ENCODE data around the gene ZNF75A.
"Not testable (repeated sequence)": the region's sequence is repeated elsewhere in the genome, so short reads cannot be mapped to it uniquely, and the experiment has no call there.

Gene ZNF75A

GRCh38 chr16:3266873-3267537 lies 38.3 kb upstream of the ZNF75A start:
- no peak overlapping the region for H3K4me3 ChIP-seq (ENCODE audit: low read depth, low read length)
- peak; percentile 62 for TF ChIP-seq CTCF (IDR thresholded peaks at IDR 0.05; ENCODE audit: low read depth, low read length)

DNA sequence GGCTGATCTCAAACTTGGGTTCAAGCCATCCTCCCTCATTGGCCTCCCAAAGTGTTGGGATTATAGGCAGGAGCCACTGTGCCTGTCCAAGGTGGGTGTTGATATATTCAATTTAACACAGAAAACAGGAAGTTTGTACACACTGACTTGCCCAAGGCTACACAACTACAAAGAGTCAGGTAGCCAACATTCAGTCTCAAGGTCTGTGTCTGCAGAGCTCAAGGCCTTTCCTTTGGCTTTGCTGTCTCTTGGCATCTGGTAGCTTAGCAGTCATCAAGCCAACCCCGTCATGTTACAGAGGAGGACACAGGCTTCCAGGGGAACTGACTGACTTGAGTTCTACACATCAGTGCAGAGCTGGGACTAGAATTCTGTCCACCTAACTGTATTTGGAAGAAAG lies 37.0 kb upstream of the ZNF75A start:
- TF ChIP-seq CTCF (IDR thresholded peaks at IDR 0.05; ENCODE audit: low read depth, low read length), result no peak

DNA sequence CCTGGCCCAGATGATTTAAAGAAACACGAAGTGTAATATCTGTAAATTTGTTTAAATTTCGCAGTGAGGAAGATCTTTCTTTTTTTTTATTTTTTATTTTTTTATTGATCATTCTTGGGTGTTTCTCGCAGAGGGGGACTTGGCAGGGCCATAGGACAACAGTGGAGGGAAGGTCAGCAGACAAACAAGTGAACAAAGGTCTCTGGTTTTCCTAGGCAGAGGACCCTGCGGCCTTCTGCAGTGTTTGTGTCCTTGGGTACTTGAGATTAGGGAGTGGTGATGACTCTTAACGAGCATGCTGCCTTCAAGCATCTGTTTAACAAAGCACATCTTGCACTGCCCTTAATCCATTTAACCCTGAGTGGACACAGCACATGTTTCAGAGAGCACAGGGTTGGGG lies 34.6 kb upstream of the ZNF75A start:
- not testable (repeated sequence) for H3K4me3 ChIP-seq (ENCODE audit: low read depth, low read length)

More for the DNA sequence above, 37.0 kb upstream of the ZNF75A start:
- H3K4me3 ChIP-seq (ENCODE audit: low read depth, low read length), result no peak overlapping the region

- not testable (repeated sequence) for H3K4me3 ChIP-seq (ENCODE audit: low read depth, low read length)
Measured at GRCh38 chr16:3271281-3271680, 34.0 kb upstream of the ZNF75A start.

DNA sequence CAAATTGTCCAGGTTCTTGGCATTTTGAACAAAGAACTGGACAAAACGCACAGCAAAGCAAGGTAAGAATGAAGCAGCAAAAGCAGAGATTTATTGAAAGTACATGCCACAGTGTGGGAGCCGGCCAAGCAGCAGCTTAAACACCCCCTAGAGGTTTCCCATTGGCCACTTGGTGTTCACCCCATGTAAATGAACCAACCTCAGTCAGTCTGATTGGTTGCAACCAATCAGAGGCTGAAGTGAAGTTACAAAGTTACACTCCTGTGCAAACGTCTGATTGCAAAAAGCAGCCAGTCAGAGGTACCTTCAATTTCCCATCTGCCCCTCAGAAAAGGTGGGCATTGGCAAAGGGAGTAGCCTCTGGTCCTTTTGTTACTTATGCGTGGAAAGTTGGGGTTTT lies 30.8 kb upstream of the ZNF75A start:
- TF ChIP-seq CTCF (IDR thresholded peaks at IDR 0.05; ENCODE audit: low read depth, low read length), result no peak
- H3K4me3 ChIP-seq (ENCODE audit: low read depth, low read length), result no peak overlapping the region

DNA sequence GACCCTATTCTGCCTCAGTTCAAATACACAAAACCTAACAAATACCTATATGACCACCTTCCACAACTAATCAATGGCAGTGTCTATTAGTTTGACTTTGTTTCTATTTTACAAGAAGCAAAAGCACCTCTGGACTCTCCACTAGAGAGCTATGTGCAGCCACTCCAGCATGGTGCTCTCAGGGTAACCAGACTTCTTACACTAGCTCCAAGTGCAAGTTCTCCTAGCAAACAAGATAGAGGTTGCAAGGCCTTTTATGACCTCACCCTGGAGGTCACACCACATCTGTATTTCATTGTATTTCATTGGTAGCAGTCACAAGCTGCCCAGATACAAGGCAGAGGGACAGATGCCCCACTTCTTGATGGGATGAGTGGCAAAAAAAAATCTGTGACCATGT lies 30.4 kb upstream of the ZNF75A start:
- no peak overlapping the region for H3K4me3 ChIP-seq (ENCODE audit: low read depth, low read length)
- no peak for TF ChIP-seq CTCF (IDR thresholded peaks at IDR 0.05; ENCODE audit: low read depth, low read length)

DNA sequence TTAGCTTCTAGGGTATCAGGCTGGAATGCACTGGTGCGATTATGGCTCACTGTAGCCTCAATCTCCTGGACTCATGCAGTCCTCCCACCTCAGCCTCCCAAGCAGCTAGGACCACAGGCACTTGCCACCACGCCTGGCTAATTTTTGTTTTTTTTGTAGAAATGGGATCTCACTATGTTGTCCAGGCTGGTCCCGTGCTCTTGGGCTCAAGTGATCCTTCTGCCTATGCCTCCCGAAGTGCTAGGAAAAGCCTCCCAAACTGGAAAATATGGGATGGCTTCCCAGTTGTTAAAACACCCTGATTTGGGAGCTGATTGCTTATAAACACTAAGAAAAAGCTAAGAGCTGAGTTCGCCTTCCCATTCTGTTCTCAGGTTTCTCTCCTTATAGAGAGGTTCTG lies 28.6 kb upstream of the ZNF75A start:
- no peak overlapping the region for H3K4me3 ChIP-seq (ENCODE audit: low read depth, low read length)
- no peak for TF ChIP-seq CTCF (IDR thresholded peaks at IDR 0.05; ENCODE audit: low read depth, low read length)

DNA sequence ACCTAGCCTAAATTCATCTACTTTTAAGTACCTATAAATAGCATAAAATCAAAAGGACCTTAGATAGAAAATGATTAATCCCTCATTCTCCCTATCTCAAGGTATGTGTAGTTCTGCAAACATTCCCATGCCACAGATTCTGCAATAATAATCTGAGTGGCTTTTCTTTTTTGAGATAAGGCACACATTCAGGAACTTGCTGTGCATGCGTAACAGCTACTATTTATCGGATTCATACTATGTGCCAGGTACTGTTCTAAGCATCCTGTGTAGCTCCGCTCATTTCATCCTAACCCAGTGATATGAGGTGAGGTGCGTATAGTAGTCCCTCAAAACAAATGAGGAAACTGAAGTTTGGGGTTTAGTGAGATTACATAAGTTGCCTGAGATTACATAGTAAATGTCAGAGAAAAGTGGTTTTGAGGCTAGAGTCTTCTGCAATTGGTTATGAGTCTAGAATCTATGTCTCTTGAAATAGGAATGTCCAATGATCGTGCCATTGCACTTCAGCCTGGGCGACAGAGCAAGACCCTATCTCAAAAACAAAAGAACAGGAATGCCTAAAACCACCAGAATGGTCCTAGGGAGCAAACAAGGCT lies 24.0 kb upstream of the ZNF75A start:
- no peak overlapping the region for H3K4me3 ChIP-seq (ENCODE audit: low read depth, low read length)
- TF ChIP-seq CTCF (IDR thresholded peaks at IDR 0.05; ENCODE audit: low read depth, low read length), result no peak
